Lung microvascular endothelial cell (primary cell): Measurements from ENCODE around the gene KCNH5. TPM values are rescaled to one million over a fixed set of nuclear protein-coding genes. Genes with fewer than 3 reads are reported as not detected.
"Not testable (repeated sequence)": the region's sequence is repeated elsewhere in the genome, so short reads cannot be mapped to it uniquely, and the experiment has no call there.

Source experiments
- DNase-seq, 2 donors: peaks; one replicate each; pipeline versions ENCODE4 v3.0.0 to v3.0.0-alpha.2; 2010; ENCODE audit warnings: low read depth in 2 of 2
- total RNA-seq: library from RNA; depleted of rRNA; stranded (reverse); fragments of >200 nt; gene quantifications from 2 replicates; pipeline ENCODE4 v1.2.1, GENCODE V29; 2014

KCNH5 gene
- total RNA-seq, 1 donor from 2014 or later = not detected

GRCh38 chr14:62889364-62889763 is 155.9 kb downstream of the KCNH5 start:
- DNase-seq = no peak

- DNase-seq = no peak
Observed at GRCh38 chr14:62886461-62886860, 158.8 kb downstream of the KCNH5 start.

- no peak for DNase-seq
Observed at GRCh38 chr14:62885451-62885850, 159.8 kb downstream of the KCNH5 start.

GRCh38 chr14:62882967-62883366 is 162.3 kb downstream of the KCNH5 start:
- DNase-seq = no peak

GRCh38 chr14:62866376-62866775 is 178.9 kb downstream of the KCNH5 start:
- no peak for DNase-seq

- DNase-seq = no peak
Observed at GRCh38 chr14:62864588-62864987, 180.7 kb downstream of the KCNH5 start.

- DNase-seq = not testable (repeated sequence)
Observed at GRCh38 chr14:62858011-62858410, 187.2 kb downstream of the KCNH5 start.

- DNase-seq = no peak
Observed at GRCh38 chr14:62854951-62855350, 190.3 kb downstream of the KCNH5 start.

GRCh38 chr14:62847168-62847567 is 198.1 kb downstream of the KCNH5 start:
- DNase-seq = no peak

- no peak for DNase-seq
Observed at GRCh38 chr14:62844546-62844945, 200.7 kb downstream of the KCNH5 start.

- DNase-seq = no peak
Observed at GRCh38 chr14:62824086-62824485, 221.2 kb downstream of the KCNH5 start.

GRCh38 chr14:62819931-62820330 is 225.3 kb downstream of the KCNH5 start:
- no peak for DNase-seq

GRCh38 chr14:62807636-62808035 is 237.6 kb downstream of the KCNH5 start:
- no peak for DNase-seq

- DNase-seq = no peak
Observed at GRCh38 chr14:62800577-62800976, 244.7 kb downstream of the KCNH5 start.

- no peak for DNase-seq
Observed at GRCh38 chr14:62796431-62796830, 248.8 kb downstream of the KCNH5 start.

GRCh38 chr14:62792578-62792977 is 252.7 kb downstream of the KCNH5 start:
- DNase-seq = no peak

GRCh38 chr14:62781328-62781727 is 263.9 kb downstream of the KCNH5 start:
- DNase-seq = not testable (repeated sequence)

GRCh38 chr14:62778852-62779251 is 266.4 kb downstream of the KCNH5 start:
- no peak for DNase-seq

GRCh38 chr14:62778310-62778709 is 266.9 kb downstream of the KCNH5 start:
- no peak for DNase-seq

- DNase-seq = no peak
Observed at GRCh38 chr14:62777510-62777909, 267.7 kb downstream of the KCNH5 start.

GRCh38 chr14:62776300-62776699 is 269.0 kb downstream of the KCNH5 start:
- DNase-seq = no peak

GRCh38 chr14:62768753-62769152 is 276.5 kb downstream of the KCNH5 start:
- DNase-seq = no peak

- DNase-seq = no peak
Observed at GRCh38 chr14:62763951-62764350, 281.3 kb downstream of the KCNH5 start.

- no peak for DNase-seq
Observed at GRCh38 chr14:62759796-62760195, 285.5 kb downstream of the KCNH5 start.
